Measurements from ENCODE around the gene SDK1.

SDK1 gene

GRCh38 chr7:3289996-3290395 lies 11.1 kb upstream of the SDK1 start:
- no peak for DNase-seq (ENCODE audit: low read depth in 2 of 3, low spot score in 2 of 3)

DNA sequence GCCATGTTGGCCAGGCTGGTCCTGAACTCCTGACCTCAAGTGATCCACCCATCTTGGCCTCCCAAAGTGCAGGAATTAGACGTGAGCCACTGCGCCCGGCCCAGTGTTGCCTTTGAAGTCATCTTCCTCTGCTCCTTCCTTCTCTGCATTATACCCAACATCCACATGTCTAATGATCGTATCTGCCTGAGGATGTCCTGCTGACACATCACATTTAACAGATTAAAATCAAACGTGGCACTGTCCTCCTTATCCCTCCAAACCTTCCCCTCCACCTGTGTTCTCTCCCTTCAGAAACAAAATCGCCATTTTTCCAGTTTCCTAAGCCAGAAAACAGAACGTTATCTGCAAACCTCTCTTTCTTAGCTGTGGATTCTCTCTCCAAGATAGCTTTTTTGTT lies 8.4 kb upstream of the SDK1 start:
- no peak for DNase-seq (ENCODE audit: low read depth in 2 of 3, low spot score in 2 of 3)

GRCh38 chr7:3294432-3295100 lies 6.5 kb upstream of the SDK1 start:
- DNase-seq (ENCODE audit: low read depth in 2 of 3, low spot score in 2 of 3) = no peak

GRCh38 chr7:3297105-3297819 lies 3.8 kb upstream of the SDK1 start:
- no peak for DNase-seq (ENCODE audit: low read depth in 2 of 3, low spot score in 2 of 3)

GRCh38 chr7:3300221-3300650 lies 816 bp upstream of the SDK1 start:
- no peak for DNase-seq (ENCODE audit: low read depth in 2 of 3, low spot score in 2 of 3)

GRCh38 chr7:3301449-3301731 lies 338 bp downstream of the SDK1 start:
- peak in 1 of 3 experiments; percentile 1 for DNase-seq (ENCODE audit: low read depth in 2 of 3, low spot score in 2 of 3)

- DNase-seq (ENCODE audit: low read depth in 2 of 3, low spot score in 2 of 3) = no peak
These were observed 973 bp downstream of the SDK1 start for GRCh38 chr7:3301831-3302618.

GRCh38 chr7:3302681-3303320 lies 1.7 kb downstream of the SDK1 start:
- no peak for DNase-seq (ENCODE audit: low read depth in 2 of 3, low spot score in 2 of 3)

DNA sequence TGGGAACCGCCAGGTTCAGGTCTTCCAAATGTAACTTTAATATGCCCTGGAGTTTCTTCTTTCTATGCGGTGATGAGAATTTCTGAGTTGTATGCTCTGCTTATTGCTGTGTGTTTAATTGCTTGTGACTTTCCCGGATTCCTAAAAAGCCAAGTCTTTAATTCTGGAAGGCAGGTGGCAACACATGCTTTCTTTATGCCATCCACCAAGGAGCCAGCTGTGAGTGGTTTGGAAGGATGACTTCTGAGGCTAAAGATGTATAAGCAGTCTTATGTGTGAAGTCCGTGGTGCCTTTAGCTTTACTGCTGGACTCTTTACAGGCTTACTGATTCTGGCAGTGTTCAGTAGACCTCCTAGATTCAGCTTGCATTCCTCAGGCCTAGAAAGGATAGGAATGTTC lies 3.1 kb downstream of the SDK1 start:
- DNase-seq (ENCODE audit: low read depth in 2 of 3, low spot score in 2 of 3) = no peak

GRCh38 chr7:3307435-3307834 lies 6.4 kb downstream of the SDK1 start:
- no peak for DNase-seq (ENCODE audit: low read depth in 2 of 3, low spot score in 2 of 3)

DNA sequence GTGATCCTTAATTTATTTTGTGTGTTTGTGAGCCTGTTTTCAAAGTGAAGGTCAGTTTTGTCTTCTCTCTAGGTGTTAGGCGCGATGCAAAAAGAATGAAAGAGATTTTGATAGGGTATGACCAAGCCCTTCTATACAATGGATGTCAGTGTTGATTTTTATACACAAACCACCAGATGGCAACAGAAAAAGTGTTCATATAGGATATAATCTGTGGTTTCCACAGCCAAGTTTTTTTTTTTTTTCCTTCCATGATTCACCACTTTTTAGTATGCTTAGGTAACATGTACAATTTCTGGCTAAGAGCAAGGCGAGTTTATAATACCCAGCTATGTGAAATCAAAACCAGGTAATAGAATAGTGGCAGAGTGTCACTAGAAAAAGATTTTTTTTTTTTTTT lies 8.1 kb downstream of the SDK1 start:
- DNase-seq (ENCODE audit: low read depth in 2 of 3, low spot score in 2 of 3) = no peak

DNA sequence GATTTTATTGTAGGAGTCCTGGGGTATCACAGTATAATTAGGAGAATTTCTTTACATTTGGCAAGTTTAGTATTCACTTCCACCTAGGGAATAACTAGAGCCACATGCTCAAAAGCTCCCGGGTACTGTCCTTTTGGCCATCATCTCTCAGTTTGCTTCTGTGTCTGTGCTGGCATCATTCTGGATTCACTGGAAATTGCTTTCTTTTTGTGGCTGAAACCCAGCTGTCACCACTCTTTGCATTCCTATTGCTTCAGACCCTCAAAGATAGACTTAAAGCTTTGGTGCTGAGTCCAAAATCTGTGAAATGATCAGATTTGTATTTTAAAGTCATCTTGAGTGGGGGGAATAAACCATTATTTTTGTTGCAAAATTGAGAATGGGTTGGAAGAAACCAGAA lies 8.9 kb downstream of the SDK1 start:
- DNase-seq (ENCODE audit: low read depth in 2 of 3, low spot score in 2 of 3) = no peak

GRCh38 chr7:3310884-3311283 lies 9.8 kb downstream of the SDK1 start:
- no peak for DNase-seq (ENCODE audit: low read depth in 2 of 3, low spot score in 2 of 3)

- no peak for DNase-seq (ENCODE audit: low read depth in 2 of 3, low spot score in 2 of 3)
These were observed 11.5 kb downstream of the SDK1 start for GRCh38 chr7:3312583-3312982.

DNA sequence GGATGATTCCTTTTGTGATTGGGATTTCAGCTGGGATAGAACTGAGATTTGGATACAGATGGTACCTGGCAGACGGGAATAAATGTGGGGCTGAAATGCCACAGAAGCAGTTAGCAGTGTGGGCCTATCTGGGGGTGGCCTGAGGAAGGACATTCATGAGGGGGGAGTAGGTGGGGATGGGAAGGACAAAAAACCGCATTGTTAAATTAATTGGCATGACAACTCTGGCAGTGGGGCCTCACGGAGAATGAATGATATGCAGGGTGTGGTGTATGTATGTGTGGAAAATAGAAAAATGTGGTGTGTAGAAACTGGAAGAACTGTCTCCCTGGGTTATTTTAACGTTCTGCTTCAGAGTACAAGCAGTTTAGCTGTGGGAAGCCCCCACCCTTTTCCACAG lies 17.8 kb downstream of the SDK1 start:
- DNase-seq (ENCODE audit: low read depth in 2 of 3, low spot score in 2 of 3) = no peak

GRCh38 chr7:3321206-3321605 lies 20.2 kb downstream of the SDK1 start:
- DNase-seq (ENCODE audit: low read depth in 2 of 3, low spot score in 2 of 3) = no peak

DNA sequence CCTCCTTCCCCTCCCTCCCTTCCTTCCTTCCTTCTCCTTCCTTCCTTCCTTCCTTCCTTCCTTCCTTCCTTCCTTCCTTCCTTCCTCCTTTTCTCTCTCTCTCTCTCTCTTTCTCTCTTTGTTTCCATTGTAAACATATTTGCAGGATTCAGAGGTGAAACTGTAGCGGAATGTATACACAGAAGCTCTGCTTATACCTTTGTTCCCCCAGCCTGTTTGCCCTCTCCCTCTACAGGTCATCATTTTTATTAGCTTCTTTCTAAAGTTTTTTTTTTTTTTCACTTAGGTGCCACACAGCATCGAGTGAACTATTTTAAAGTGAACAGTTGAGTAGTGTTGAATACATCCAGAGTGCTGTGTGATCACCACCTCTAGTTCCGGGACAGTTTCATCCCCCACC lies 20.7 kb downstream of the SDK1 start:
- no peak for DNase-seq (ENCODE audit: low read depth in 2 of 3, low spot score in 2 of 3)

DNA sequence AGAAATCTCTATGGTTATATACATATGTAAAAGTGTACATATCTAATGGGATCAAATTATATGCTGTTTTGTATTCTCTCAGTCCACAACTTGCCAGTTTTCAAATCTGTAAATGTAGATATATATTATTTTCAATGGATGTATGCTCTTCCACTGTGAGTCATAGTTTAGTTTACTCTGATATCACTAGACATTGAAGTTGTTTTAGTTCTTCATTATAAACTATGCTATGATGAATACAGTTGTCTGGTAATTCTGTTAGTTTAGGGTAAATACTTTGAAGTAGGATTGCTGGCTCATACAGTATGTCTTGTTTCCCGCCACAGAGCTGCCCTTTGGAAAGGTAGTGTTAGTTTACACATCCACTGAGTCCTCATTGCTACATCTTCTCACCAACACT lies 25.2 kb downstream of the SDK1 start:
- no peak for DNase-seq (ENCODE audit: low read depth in 2 of 3, low spot score in 2 of 3)

- no peak for DNase-seq (ENCODE audit: low read depth in 2 of 3, low spot score in 2 of 3)
These were observed 26.0 kb downstream of the SDK1 start for GRCh38 chr7:3327099-3327498.

GRCh38 chr7:3327655-3328054 lies 26.6 kb downstream of the SDK1 start:
- no peak for DNase-seq (ENCODE audit: low read depth in 2 of 3, low spot score in 2 of 3)

- no peak for DNase-seq (ENCODE audit: low read depth in 2 of 3, low spot score in 2 of 3)
These were observed 31.3 kb downstream of the SDK1 start for GRCh38 chr7:3332308-3332707.

DNA sequence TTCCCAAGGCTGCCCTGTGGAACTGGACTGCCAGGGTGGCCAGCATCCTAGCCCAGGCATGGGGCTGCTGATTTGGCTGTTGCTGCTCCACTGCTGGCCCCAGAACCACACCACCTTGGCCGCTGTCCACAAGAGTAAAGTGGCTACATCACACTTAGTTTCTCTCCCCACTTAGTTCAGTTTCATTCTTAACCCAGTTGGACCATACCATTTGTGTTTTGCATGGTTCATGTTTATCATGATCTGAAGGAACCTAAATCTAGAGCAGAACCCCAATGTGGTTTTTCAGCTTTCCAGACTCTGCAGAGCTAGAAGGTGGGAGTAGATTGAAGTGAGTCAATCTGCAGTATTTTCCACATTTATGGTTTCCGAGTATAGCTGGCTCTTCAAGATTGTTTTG lies 32.8 kb downstream of the SDK1 start:
- DNase-seq (ENCODE audit: low read depth in 2 of 3, low spot score in 2 of 3) = no peak
